Tibial artery (tissue), 4 donors: ENCODE measurements around the gene MET.

Source experiments
- DNase-seq, 2 donors: peaks; one replicate each; pipeline ENCODE4 v3.0.0-alpha.2; 2019
- H3K27ac ChIP-seq, 2 donors: fragments of 200-600 bp; sonication (generic) in 1 of 2; 1 replicate in 1 of 2; 2 replicates in 1 of 2; pipeline ENCODE4 v1.5.1; 2018 to 2019; ENCODE audit warnings: mild to moderate bottlenecking in 1 of 2
- H3K27me3 ChIP-seq, 2 donors: fragments of 200-600 bp; sonication (generic) in 1 of 2; one replicate each; pipeline versions ENCODE4 v1.5.1 to v1.6.0; 2016 to 2019
- H3K36me3 ChIP-seq, 3 donors: fragments of 200-600 bp; sonication (generic) in 2 of 3; one replicate each; pipeline ENCODE4 v1.5.1; 2016 to 2019; ENCODE audit warnings: mild to moderate bottlenecking in 2 of 3
- H3K4me1 ChIP-seq, 4 donors: fragments of 200-600 bp; sonication (generic) in 2 of 4; 1 replicate in 3 of 4; 2 replicates in 1 of 4; pipeline ENCODE4 v1.5.1; 2016 to 2019
- H3K4me3 ChIP-seq, 2 donors: fragments of 200-600 bp; sonication (generic) in 1 of 2; 1 replicate in 1 of 2; 2 replicates in 1 of 2; pipeline ENCODE4 v1.5.1; 2018 to 2019; ENCODE audit warnings: mild to moderate bottlenecking in 2 of 2
- H3K9me3 ChIP-seq, 3 donors: fragments of 200-600 bp; sonication (generic) in 1 of 3; one replicate each; pipeline ENCODE4 v1.5.1; 2016 to 2019
- CTCF ChIP-seq, 2 experiments: fragments of 200-600 bp in 1 of 2; fragments of 450-650 bp in 1 of 2; IDR thresholded peaks; one replicate each; pipeline ENCODE4 v1.5.1; 2017 to 2019; ENCODE audit warnings: antibody characterized with exemption in 2 of 2, mild to moderate bottlenecking in 1 of 2, moderate library complexity in 1 of 2
- intact Hi-C: fragments of 100-400 bp; cut with DNase I; formaldehyde crosslinking; loops from one replicate; pipeline ENCODE4 v1.15.0; 2023; ENCODE audit warnings: low total_unique reads

Gene MET

GRCh38 chr7:116733924-116734580 is 62.1 kb downstream of the MET start:
- H3K4me1 ChIP-seq: no peaks in the 10 kb centered on the region
- no peaks in the 10 kb centered on the region for H3K9me3 ChIP-seq
- H3K27ac ChIP-seq: no peak overlapping the region
- no peaks in the 10 kb centered on the region for H3K27me3 ChIP-seq
- TF ChIP-seq CTCF (IDR thresholded peaks at IDR 0.05): no peak
- no peaks in the 10 kb centered on the region for H3K36me3 ChIP-seq
- H3K4me3 ChIP-seq: no peak overlapping the region
- no peak for DNase-seq
- intact Hi-C loops: no loop called here

- intact Hi-C loops: no loop called here
- no peak overlapping the region for H3K27ac ChIP-seq
- H3K4me1 ChIP-seq: no peaks in the 10 kb centered on the region
- no peak overlapping the region for H3K4me3 ChIP-seq
- H3K27me3 ChIP-seq: no peaks in the 10 kb centered on the region
- no peaks in the 10 kb centered on the region for H3K9me3 ChIP-seq
- TF ChIP-seq CTCF (IDR thresholded peaks at IDR 0.05): no peak
- no peak for DNase-seq
- no peaks in the 10 kb centered on the region for H3K36me3 ChIP-seq
These were observed 62.7 kb downstream of the MET start for GRCh38 chr7:116734710-116735109.

- Histone ChIP-seq H3K27ac (no peak overlapping the region), H3K9me3 (no peaks in the 10 kb centered on the region), H3K4me1 (no peaks in the 10 kb centered on the region), H3K36me3 (peaks cover 0 to 5% (median 0%) of the 10 kb centered on the region in 3 donors), H3K4me3 (no peak overlapping the region), H3K27me3 (no peaks in the 10 kb centered on the region)
- intact Hi-C loops: no loop called here
- DNase-seq: no peak
- no peak for TF ChIP-seq CTCF (IDR thresholded peaks at IDR 0.05)
These were observed 65.1 kb downstream of the MET start for GRCh38 chr7:116736927-116737715.

DNA sequence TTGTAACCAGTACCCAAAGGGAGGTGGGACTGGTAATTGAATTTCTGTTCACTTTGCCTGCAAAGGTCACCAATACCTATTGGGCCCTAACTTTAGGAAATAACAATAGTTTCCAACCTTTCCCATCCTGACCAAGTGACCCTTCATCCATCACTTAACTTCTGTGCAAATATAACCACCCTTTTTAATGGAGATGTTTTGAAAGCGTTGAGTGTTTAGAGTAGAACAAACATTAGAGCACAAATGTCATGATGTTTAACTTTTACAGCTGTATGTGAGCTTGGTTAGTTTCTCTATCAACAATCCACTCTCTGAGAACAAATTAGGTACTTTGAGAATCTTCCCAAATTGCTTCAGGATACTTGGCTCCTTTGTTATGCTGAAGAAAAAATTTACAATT is 66.4 kb downstream of the MET start:
- Histone ChIP-seq H3K4me3 (no peak overlapping the region), H3K27ac (no peak overlapping the region), H3K9me3 (no peaks in the 10 kb centered on the region), H3K27me3 (no peaks in the 10 kb centered on the region), H3K4me1 (no peaks in the 10 kb centered on the region), H3K36me3 (peaks cover 0 to 5% (median 0%) of the 10 kb centered on the region in 3 donors)
- TF ChIP-seq CTCF (IDR thresholded peaks at IDR 0.05): no peak
- no peak for DNase-seq
- intact Hi-C loops: no loop called here

DNA sequence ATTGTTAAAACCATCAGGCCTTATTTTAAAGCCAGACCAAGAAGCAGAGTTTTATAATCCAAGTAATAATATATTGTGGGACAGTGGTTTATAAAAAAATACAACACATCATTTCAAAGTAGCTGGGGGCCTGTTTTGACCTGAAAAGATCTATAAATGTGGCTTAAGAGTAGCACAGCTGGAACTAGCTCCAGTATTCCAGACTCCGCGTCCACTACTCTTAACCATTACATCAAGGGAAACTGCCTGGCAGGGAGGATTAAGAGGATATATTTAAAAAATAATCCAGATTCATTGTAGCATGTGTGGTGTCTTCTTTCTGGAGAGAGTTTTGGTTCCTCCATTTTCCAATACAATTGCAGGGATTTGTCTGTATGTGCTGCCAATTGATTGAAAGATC is 67.3 kb downstream of the MET start:
- DNase-seq: no peak
- no peaks in the 10 kb centered on the region for H3K4me1 ChIP-seq
- TF ChIP-seq CTCF (IDR thresholded peaks at IDR 0.05): no peak

More for the DNA sequence above, 67.3 kb downstream of the MET start:
- Histone ChIP-seq H3K27me3 (no peaks in the 10 kb centered on the region), H3K9me3 (no peaks in the 10 kb centered on the region), H3K4me3 (no peak overlapping the region), H3K36me3 (peaks cover 0 to 5% (median 0%) of the 10 kb centered on the region in 3 donors), H3K27ac (no peak overlapping the region)
- intact Hi-C loops: no loop called here
